Neural cell (in vitro differentiated cells): Measurements from ENCODE around the gene UCP2.

Experiments used
- CTCF ChIP-seq: fragments of 450-650 bp; IDR thresholded peaks from 2 replicates; pipeline ENCODE4 v1.5.1; 2014; ENCODE audit warnings: antibody characterized with exemption, mild to moderate bottlenecking, moderate library complexity; ENCODE audit not compliant: poor library complexity, severe bottlenecking
- EP300 ChIP-seq: fragments of 450-650 bp; conservative IDR thresholded peaks from 2 replicates; pipeline ENCODE4 v1.6.1; 2014; ENCODE audit warnings: antibody characterized with exemption, mild to moderate bottlenecking, moderate library complexity; ENCODE audit not compliant: poor library complexity, severe bottlenecking
- EZH2 ChIP-seq: fragments of 200-600, 300-800 bp; shearing (Covaris generic), sonication (generic); IDR thresholded peaks from 2 replicates; pipeline ENCODE4 v1.6.1; 2014; ENCODE audit warnings: antibody characterized with exemption, low read length, borderline replicate concordance, mild to moderate bottlenecking; ENCODE audit not compliant: insufficient read depth, poor library complexity, severe bottlenecking
- MXI1 ChIP-seq: fragments of 450-650 bp; conservative IDR thresholded peaks from 2 replicates; pipeline ENCODE4 v1.6.1; 2014; ENCODE audit warnings: antibody characterized with exemption, mild to moderate bottlenecking; ENCODE audit not compliant: poor library complexity, severe bottlenecking
- REST ChIP-seq: IDR thresholded peaks from 2 replicates; pipeline ENCODE4 v1.6.1; 2012; ENCODE audit warnings: borderline replicate concordance

GRCh38 chr11:73961321-73961720 is 21.3 kb downstream of the UCP2 start:
- TF ChIP-seq EP300 = no peak
- TF ChIP-seq CTCF = no peak
- TF ChIP-seq MXI1 = no peak
- TF ChIP-seq REST = no peak
- no peak for TF ChIP-seq EZH2
